ENCODE results near the gene PXDC1.

GRCh38 chr6:3727593-3728108 is 23.9 kb downstream of the PXDC1 start:
- no peak for TF ChIP-seq CTCF (IDR thresholded peaks at IDR 0.05)
- no peak for TF ChIP-seq POLR2AphosphoS5 (IDR thresholded peaks at IDR 0.05)
- no peak for TF ChIP-seq POLR2A (IDR thresholded peaks at IDR 0.05; ENCODE audit: low read depth)
- TF ChIP-seq EP300 (IDR thresholded peaks at IDR 0.05): no peak

Data from esophagus muscularis mucosa (tissue), 4 donors.